Measurements from ENCODE around the gene GIT1.

GIT1 gene

DNA sequence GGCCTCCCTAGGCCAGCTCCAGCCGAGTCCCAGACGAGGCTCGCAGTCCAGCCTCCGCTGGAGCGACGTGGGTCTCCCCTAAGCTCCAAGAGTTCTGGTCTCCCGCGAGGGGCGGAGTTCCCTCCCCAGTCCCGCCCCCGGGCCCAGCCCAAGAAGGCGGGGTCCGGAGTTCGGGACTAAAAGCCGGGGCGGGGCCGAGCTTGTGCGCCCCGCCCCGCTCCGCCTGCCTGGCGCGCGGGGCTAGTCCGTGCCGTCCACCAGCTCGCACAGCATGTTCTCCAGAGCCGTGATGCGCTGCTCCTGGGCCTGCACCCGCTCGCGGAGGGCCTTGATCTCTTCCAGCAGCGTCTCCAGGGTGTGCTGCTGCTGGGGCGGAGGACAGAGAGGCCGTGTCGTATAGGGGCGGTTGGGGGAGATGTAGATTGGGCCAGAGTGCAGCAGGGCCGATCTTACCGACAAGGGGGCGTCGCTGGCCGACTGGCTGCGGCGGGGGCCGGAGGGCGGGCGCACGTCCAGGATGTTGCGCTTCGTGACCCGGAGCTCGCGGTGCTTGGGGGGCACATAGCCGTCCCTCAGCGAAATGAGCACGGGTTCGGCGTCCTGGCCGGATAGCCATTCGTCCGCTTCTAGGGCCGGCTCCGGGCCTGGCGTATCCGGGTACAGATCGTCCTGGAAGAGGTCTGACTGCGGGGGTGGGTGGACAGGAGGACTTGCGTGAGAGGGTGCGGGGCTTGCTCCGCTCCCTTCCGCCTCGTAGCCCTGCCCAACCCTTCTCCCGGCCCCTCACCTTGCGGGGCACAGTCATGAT lies 26.2 kb upstream of the GIT1 start:
- DNase-seq (ENCODE audit: low read depth), result peak; percentile 80
- TF ChIP-seq, protein P1, sequence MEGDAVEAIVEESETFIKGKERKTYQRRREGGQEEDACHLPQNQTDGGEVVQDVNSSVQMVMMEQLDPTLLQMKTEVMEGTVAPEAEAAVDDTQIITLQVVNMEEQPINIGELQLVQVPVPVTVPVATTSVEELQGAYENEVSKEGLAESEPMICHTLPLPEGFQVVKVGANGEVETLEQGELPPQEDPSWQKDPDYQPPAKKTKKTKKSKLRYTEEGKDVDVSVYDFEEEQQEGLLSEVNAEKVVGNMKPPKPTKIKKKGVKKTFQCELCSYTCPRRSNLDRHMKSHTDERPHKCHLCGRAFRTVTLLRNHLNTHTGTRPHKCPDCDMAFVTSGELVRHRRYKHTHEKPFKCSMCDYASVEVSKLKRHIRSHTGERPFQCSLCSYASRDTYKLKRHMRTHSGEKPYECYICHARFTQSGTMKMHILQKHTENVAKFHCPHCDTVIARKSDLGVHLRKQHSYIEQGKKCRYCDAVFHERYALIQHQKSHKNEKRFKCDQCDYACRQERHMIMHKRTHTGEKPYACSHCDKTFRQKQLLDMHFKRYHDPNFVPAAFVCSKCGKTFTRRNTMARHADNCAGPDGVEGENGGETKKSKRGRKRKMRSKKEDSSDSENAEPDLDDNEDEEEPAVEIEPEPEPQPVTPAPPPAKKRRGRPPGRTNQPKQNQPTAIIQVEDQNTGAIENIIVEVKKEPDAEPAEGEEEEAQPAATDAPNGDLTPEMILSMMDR (conservative IDR thresholded peaks at IDR 0.05; ENCODE audit: control insufficient read depth, insufficient read depth, low read depth, low read length), result no peak
- peak overlapping the region; percentile 27 for H3K4me3 ChIP-seq (ENCODE audit: control insufficient read depth, low read depth, low read length)

DNA sequence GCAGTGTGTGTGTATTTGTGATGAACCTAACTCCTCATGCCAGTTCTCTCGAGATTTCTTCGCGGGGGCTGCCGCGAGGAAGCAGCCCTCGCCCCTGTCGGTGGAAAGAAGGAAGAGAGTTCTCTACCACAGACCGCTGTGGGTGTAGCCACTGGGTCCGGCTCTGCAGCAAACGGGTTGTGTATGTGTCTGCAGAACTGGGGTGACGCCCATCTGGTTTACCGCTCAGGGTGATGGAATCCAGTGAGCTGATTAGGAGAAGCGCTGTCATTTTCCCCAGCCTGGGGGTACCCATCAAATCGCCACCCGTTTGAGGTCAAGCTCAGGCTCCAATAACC lies 25.6 kb upstream of the GIT1 start:
- DNase-seq (ENCODE audit: low read depth), result peak; percentile 15
- TF ChIP-seq, protein P1 (conservative IDR thresholded peaks at IDR 0.05; ENCODE audit: control insufficient read depth, insufficient read depth, low read depth, low read length), result no peak
- H3K4me3 ChIP-seq (ENCODE audit: control insufficient read depth, low read depth, low read length), result peak overlapping the region; percentile 9

DNA sequence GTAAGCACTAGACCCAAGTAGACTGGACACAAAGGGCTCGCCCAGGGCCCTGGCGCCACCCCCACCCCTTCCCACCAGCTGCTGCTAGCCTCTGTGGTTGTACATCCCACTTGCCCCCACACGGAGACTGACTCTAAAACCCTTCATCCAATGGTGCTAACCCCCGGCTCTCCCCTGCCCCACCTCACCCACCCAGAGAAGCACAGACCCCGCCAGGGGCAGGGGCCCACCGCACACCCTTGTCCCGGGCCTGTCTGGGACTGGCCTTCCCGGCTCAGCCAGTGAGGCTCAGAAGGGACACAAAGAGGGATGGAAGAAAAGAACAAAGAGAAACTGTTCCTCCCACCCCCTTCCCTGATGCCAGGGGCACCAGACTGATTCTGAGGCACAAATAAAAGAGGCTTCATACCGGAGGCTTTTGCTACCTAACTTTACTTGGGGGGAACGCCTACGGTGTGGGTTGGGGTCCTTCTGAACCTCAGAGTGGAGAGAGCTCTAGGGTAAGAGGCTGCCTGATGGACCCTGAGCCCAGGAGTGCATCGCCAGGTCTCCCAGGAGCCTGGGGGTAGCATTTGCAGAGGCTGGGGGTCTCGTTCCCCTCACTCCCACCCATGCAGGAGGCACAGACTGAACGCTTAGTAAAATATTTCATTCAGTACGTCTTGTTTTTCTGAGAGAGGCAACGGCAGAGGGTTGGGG lies 25.1 kb upstream of the GIT1 start:
- TF ChIP-seq, protein P1 (conservative IDR thresholded peaks at IDR 0.05; ENCODE audit: control insufficient read depth, insufficient read depth, low read depth, low read length), result no peak
- H3K4me3 ChIP-seq (ENCODE audit: control insufficient read depth, low read depth, low read length), result no peak overlapping the region
- no peak for DNase-seq (ENCODE audit: low read depth)

DNA sequence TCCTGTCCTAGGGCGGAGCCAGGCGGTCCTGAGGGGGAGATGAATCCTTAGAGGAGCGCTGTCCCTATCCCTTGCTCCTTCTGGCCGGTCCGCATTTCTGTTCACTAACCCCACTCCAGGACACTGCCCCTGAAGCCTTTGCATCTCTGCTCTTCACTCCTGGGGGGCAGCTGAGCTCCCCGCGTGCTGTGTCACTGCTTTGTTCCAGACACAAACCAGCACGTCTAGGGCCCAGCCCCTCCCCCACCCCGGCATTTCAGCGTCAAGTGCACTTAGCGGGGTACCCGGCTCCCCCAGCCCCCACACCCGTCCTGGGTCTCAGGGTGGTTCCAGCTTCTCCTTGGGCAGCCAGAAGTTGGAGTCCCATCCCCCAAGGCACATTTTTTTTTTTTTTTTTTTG lies 24.4 kb upstream of the GIT1 start:
- peak overlapping the region; percentile 17 for H3K4me3 ChIP-seq (ENCODE audit: control insufficient read depth, low read depth, low read length)
- TF ChIP-seq, protein P1 (conservative IDR thresholded peaks at IDR 0.05; ENCODE audit: control insufficient read depth, insufficient read depth, low read depth, low read length), result no peak
- DNase-seq (ENCODE audit: low read depth), result no peak

DNA sequence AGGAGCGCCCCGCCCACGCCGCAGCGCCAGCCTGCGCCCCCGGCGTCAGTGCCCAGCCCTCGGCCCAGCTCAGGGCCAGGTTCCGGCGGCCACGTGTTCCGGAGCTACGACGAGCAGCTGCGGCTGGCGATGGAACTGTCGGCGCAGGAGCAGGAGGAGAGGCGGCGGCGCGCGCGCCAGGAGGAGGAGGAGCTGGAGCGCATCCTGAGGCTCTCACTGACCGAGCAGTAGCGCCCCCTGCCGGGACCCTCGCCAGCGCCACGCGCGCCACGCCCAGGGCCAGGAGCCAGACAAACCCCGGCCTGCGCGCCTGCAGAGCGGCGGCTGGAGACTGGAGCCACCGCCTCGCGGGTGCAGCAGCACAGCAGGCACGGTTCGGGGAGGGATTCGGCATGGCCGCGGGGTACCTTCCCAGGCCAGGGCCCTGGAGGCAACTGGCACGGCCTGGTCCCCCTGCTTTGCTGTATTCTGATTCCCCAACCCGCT lies 23.9 kb upstream of the GIT1 start:
- TF ChIP-seq, protein P1 (conservative IDR thresholded peaks at IDR 0.05; ENCODE audit: control insufficient read depth, insufficient read depth, low read depth, low read length), result peak; percentile 49
- peak; percentile 86 for DNase-seq (ENCODE audit: low read depth)
- peak overlapping the region; percentile 17 for H3K4me3 ChIP-seq (ENCODE audit: control insufficient read depth, low read depth, low read length)

DNA sequence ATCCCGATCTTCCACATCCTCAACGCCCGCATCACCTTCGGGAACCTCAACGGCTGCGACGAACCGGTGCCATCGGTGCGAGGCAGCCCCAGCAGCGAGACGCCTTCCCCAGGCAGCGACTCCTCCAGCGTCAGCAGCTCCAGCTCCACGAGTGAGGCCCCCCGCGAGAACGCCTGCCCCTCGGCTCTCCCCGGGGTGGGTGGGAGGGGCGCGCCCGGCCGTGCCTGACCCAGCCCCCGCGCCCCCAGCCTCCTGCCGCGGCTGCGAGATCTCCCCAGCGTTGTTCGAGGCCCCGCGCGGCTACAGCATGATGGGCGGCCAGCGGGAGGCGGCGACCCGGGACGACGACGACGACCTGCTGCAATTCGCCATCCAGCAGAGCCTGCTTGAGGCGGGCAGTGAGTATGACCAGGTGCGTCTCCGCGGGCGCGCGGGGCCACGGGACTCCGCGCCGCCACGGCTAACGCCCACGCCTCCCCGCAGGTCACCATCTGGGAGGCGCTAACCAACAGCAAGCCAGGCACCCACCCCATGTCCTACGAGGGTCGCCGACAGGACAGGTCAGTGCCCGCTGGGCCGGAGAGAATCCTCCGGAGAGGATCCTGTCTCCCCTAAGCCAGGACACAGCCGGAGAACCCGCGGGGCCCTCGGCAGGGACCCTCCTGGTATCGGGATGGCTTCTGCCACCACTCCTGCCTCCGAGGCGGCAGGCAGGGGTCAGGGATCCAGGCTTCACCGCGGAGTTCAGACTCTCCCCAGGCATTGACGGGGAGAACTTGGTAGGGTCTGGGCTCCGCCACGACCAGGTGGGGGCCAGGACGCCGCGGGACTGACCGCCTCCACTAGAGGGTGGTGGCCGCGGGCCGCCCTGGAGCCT lies 23.2 kb upstream of the GIT1 start:
- no peak for DNase-seq (ENCODE audit: low read depth)
- TF ChIP-seq, protein P1 (conservative IDR thresholded peaks at IDR 0.05; ENCODE audit: control insufficient read depth, insufficient read depth, low read depth, low read length), result no peak
- H3K4me3 ChIP-seq (ENCODE audit: control insufficient read depth, low read depth, low read length), result no peak overlapping the region
